Activated T-cell treated with anti-CD3 and anti-CD28 coated beads for 1 hour (primary cell): ENCODE measurements around the gene NAALADL2.

Source experiments
- DNase-seq: peaks from one replicate; pipeline ENCODE4 v3.0.0-alpha.2; 2020; ENCODE audit warnings: low read depth

Gene NAALADL2

GRCh38 chr3:174973465-174973864 lies 114.3 kb downstream of the NAALADL2 start:
- no peak for DNase-seq

GRCh38 chr3:174986685-174987084 lies 127.6 kb downstream of the NAALADL2 start:
- DNase-seq, result no peak

GRCh38 chr3:175001091-175001490 lies 142.0 kb downstream of the NAALADL2 start:
- DNase-seq, result no peak

GRCh38 chr3:175002732-175003143 lies 143.6 kb downstream of the NAALADL2 start:
- no peak for DNase-seq

GRCh38 chr3:175003590-175003989 lies 144.5 kb downstream of the NAALADL2 start:
- DNase-seq, result no peak

GRCh38 chr3:175005193-175005592 lies 146.1 kb downstream of the NAALADL2 start:
- no peak for DNase-seq

GRCh38 chr3:175005881-175006280 lies 146.7 kb downstream of the NAALADL2 start:
- DNase-seq, result no peak

GRCh38 chr3:175007306-175007705 lies 148.2 kb downstream of the NAALADL2 start:
- DNase-seq, result no peak

GRCh38 chr3:175009295-175009694 lies 150.2 kb downstream of the NAALADL2 start:
- no peak for DNase-seq

- DNase-seq, result no peak
These were observed 156.0 kb downstream of the NAALADL2 start for GRCh38 chr3:175015056-175015635.

GRCh38 chr3:175018946-175019727 lies 160.0 kb downstream of the NAALADL2 start:
- no peak for DNase-seq

- no peak for DNase-seq
These were observed 161.0 kb downstream of the NAALADL2 start for GRCh38 chr3:175020101-175020500.

- DNase-seq, result no peak
These were observed 170.7 kb downstream of the NAALADL2 start for GRCh38 chr3:175029828-175030227.

GRCh38 chr3:175039875-175040274 lies 180.7 kb downstream of the NAALADL2 start:
- no peak for DNase-seq

- DNase-seq, result no peak
These were observed 182.2 kb downstream of the NAALADL2 start for GRCh38 chr3:175041369-175041768.

GRCh38 chr3:175046601-175047000 lies 187.5 kb downstream of the NAALADL2 start:
- no peak for DNase-seq

GRCh38 chr3:175047786-175048185 lies 188.7 kb downstream of the NAALADL2 start:
- DNase-seq, result no peak

- no peak for DNase-seq
These were observed 198.3 kb downstream of the NAALADL2 start for GRCh38 chr3:175057401-175057800.

- no peak for DNase-seq
These were observed 200.7 kb downstream of the NAALADL2 start for GRCh38 chr3:175059788-175060187.

- no peak for DNase-seq
These were observed 206.4 kb downstream of the NAALADL2 start for GRCh38 chr3:175065497-175065896.

- no peak for DNase-seq
These were observed 207.7 kb downstream of the NAALADL2 start for GRCh38 chr3:175066617-175067415.

GRCh38 chr3:175068587-175068986 lies 209.5 kb downstream of the NAALADL2 start:
- no peak for DNase-seq

- no peak for DNase-seq
These were observed 211.8 kb downstream of the NAALADL2 start for GRCh38 chr3:175070946-175071345.
